HG02973 (cell line): Measurements from ENCODE around the gene KCNK17.

Experiments
- ATAC-seq: cut with Tn5 transposase; IDR thresholded peaks from one replicate; pipeline ENCODE4 v1.9.1; 2021; ENCODE audit warnings: moderate library complexity; ENCODE audit not compliant: unreplicated experiment

The KCNK17 gene

GRCh38 chr6:39273406-39273821, 40.8 kb downstream of the KCNK17 start:
- ATAC-seq: no peak

DNA sequence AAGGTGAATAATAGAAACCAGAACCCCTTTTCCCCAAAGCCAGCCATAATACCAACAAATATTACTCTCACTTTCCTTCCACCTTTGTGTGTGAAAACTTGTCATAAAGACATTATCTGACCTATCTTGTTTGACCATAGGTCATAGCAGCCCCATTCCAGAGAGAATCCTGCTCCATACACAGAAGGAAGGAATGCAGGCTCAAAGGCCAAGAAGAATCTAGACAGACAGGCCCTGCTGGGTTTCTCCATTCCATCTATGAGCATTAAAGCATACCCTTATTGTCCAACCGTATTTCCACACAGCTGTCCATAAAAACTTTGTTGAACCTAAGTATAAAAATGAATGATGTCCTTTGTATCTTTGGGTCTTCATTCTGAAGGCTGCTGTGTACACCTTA, 44.3 kb downstream of the KCNK17 start:
- ATAC-seq: no peak

DNA sequence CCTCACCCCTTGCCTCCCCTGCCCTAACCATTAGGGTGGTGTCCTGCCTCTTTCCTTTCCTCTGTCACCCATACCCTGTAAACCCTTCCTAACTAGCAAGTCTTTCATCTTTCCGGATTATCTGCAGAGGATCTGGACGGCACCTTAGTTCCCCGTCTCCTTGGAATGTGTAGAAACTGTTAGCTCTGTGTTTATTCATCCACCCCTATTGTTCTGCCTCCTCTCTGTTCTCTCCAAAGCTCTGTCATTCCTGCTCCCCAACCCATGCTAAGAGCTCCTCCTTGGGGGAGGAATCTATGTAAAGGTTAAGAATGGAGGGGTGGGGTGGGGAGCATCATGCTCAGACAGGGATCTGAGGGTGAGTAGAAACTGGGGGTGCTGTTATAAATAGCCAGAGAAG, 45.5 kb downstream of the KCNK17 start:
- no peak for ATAC-seq

- ATAC-seq: no peak
These were observed 46.0 kb downstream of the KCNK17 start for GRCh38 chr6:39268171-39268570.

GRCh38 chr6:39266782-39267355, 47.4 kb downstream of the KCNK17 start:
- no peak for ATAC-seq

- no peak for ATAC-seq
These were observed 47.8 kb downstream of the KCNK17 start for GRCh38 chr6:39266375-39266774.

GRCh38 chr6:39263303-39264037, 50.7 kb downstream of the KCNK17 start:
- no peak for ATAC-seq

- no peak for ATAC-seq
These were observed 52.5 kb downstream of the KCNK17 start for GRCh38 chr6:39261751-39262150.

GRCh38 chr6:39260953-39261352, 53.3 kb downstream of the KCNK17 start:
- no peak for ATAC-seq

GRCh38 chr6:39260456-39260855, 53.8 kb downstream of the KCNK17 start:
- no peak for ATAC-seq

- ATAC-seq: no peak
These were observed 57.8 kb downstream of the KCNK17 start for GRCh38 chr6:39256294-39256940.

DNA sequence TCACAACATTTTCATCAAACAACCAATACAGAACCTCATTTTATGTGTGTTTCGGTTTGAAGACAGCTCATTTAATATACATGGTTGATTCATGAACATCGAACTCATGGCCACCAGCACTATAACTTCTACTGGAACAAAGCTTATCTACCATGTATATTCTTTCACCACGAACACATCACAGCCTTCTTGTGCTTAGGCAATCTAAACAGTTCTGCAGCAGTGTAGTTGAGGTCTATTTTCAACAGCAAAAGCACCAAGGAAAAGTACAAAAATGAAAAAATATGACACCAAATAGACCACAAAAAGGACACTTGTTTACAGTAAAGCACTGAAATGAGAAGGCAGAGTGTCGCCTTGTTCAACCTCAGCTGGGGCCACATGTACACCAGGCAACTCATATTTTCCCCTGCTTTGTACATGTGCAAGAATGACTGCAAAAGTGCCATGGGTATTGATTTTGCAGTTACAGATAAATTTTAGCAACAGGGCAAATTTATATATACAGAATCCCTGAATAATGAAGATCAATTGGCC, 59.2 kb downstream of the KCNK17 start:
- no peak for ATAC-seq

- no peak for ATAC-seq
These were observed 62.8 kb downstream of the KCNK17 start for GRCh38 chr6:39251406-39251805.

DNA sequence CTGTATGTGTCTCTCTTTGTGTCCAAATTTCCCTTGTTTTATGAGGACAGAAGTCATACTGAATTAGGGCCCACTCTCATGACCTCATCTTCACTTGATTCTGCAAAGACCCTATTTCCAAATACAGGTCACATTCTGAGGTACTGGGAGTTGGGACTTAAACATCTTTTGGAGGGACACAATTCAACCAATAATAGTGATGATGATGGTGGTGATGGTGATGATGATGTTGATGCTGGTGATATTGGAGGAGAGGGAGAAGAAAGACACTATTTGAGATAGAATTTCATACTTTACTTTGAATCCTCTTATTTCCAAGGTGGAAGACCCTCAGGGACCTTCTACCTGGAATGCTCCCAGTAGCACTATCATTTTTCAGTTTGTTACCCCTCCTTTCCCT, 63.7 kb downstream of the KCNK17 start:
- no peak for ATAC-seq

- ATAC-seq: no peak
These were observed 64.9 kb downstream of the KCNK17 start for GRCh38 chr6:39249278-39249677.
